Loucy (cell line): ENCODE results near the gene PRAMEF20.

Source experiments
- EZH2phosphoT487 ChIP-seq: fragments of 200-600 bp; IDR thresholded peaks from 2 replicates; pipeline ENCODE4 v1.6.1; 2018; ENCODE audit warnings: antibody characterized with exemption, mild to moderate bottlenecking, moderate library complexity, borderline replicate concordance
- TF ChIP-seq, protein P1 (sequence below): fragments of 200-600 bp; sonication (generic); conservative IDR thresholded peaks from 2 replicates; pipeline ENCODE4 v1.5.1; 2014; ENCODE audit warnings: mild to moderate bottlenecking, antibody characterized with exemption, low read length

DNA sequence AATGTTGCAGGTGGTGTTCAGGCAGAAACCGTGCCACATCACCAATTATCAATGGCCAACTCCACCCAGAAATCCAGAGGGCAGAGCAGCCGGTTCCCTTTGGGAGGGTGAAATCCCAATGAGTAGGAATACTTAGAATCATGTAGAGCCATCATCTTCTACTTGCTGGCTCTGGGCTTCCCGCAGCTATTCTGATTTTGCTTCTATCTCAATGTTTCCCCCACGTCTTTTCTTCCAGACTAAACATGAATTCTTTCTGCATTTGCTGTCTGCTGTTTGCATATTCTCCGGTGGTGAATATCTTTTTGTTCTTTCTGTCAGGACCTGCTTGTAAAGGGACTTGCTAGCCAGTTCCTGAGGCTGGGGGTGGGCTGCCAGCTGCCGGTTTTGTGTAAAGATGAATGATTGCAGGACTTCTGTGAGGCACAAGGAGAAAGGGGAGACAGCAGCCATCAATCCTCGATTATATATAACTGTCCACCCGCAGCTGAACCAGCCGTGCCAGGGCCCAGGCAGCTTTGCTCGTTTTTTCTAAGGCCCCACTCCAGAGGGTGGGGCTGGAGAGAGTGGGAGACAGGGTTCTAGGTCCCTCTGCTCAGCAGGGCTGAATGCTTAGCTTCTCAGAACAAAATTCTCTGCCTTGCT lies 33.2 kb downstream of the PRAMEF20 start:
- TF ChIP-seq, protein P1, sequence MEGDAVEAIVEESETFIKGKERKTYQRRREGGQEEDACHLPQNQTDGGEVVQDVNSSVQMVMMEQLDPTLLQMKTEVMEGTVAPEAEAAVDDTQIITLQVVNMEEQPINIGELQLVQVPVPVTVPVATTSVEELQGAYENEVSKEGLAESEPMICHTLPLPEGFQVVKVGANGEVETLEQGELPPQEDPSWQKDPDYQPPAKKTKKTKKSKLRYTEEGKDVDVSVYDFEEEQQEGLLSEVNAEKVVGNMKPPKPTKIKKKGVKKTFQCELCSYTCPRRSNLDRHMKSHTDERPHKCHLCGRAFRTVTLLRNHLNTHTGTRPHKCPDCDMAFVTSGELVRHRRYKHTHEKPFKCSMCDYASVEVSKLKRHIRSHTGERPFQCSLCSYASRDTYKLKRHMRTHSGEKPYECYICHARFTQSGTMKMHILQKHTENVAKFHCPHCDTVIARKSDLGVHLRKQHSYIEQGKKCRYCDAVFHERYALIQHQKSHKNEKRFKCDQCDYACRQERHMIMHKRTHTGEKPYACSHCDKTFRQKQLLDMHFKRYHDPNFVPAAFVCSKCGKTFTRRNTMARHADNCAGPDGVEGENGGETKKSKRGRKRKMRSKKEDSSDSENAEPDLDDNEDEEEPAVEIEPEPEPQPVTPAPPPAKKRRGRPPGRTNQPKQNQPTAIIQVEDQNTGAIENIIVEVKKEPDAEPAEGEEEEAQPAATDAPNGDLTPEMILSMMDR = no peak
- TF ChIP-seq EZH2phosphoT487 = no peak
